ENCODE results near the gene MYBBP1A. TPM values are rescaled to one million over a fixed set of nuclear protein-coding genes. Genes with fewer than 3 reads are reported as not detected.

The MYBBP1A gene
- total and polyA plus RNA-seq, 9 of the 15 experiments (the other 6 are each of a cell fraction or from before 2014, with no cell fraction given): 2.0 to 114 (median 47.2) TPM

GRCh38 chr17:4601326-4601725, 46.1 kb upstream of the MYBBP1A start:
- H4K20me1 ChIP-seq (replicated peaks; ENCODE audit: control insufficient read depth, insufficient read depth, low read length): no peaks in the 10 kb centered on the region
- no peaks in the 10 kb centered on the region for H3K9me1 ChIP-seq (ENCODE audit: control insufficient read depth, insufficient read depth, low read length)
- no TSS peak for BruUV-seq (replicated peaks)
- no peaks in the 10 kb centered on the region for H3K36me3 ChIP-seq (ENCODE audit: control insufficient read depth, insufficient read depth, low read length)
- no peak for DNase-seq (ENCODE audit: extremely low read depth in 1 of 4, low spot score in 3 of 4)
- no peak overlapping the region for H3K27ac ChIP-seq (ENCODE audit: extremely low read depth, low read depth, low read length)
- no peaks in the 10 kb centered on the region for H3K9me3 ChIP-seq (replicated peaks; ENCODE audit: control insufficient read depth, insufficient read depth, low read depth, low read length)
- H2AFZ ChIP-seq (ENCODE audit: low read depth, low read length): no peak overlapping the region
- POLR2A ChIA-PET: no interaction called here
- peaks cover 3 to 76% of the 10 kb centered on the region in 2 experiments; a peak in 4 of 5 replicates for H3K27me3 ChIP-seq (ENCODE audit: control insufficient read depth in 2 of 2, insufficient read depth in 2 of 2, low read length in 2 of 2)
- in situ Hi-C loops (cut with MboI): no loop called here
- TF ChIP-seq E2F4 (CRISPR knock-in tag; IDR thresholded peaks at IDR 0.05; ENCODE audit: low read depth) (no peak), PBX2 (CRISPR knock-in tag; IDR thresholded peaks at IDR 0.05; ENCODE audit: low read depth) (no peak), PBX2 (tag; conservative IDR thresholded peaks at IDR 0.05; ENCODE audit: low read depth) (peak; percentile 31; the same call in 1 of the 2 replicates), CREB3L1 (IDR thresholded peaks at IDR 0.05; ENCODE audit: borderline replicate concordance, low read depth) (no peak), RREB1 (CRISPR knock-in tag; IDR thresholded peaks at IDR 0.05) (no peak)
- peaks cover 0 to 11% of the 10 kb centered on the region in 2 experiments; a peak in 3 of 5 replicates for H3K4me1 ChIP-seq (replicated peaks in 1 of 2; ENCODE audit: control insufficient read depth in 2 of 2, insufficient read depth in 2 of 2, low read length in 2 of 2)
- no peak for ATAC-seq
- FAIRE-seq: no peak
- H3K4me3 ChIP-seq: no peak overlapping the region
- no peaks in the 10 kb centered on the region for H3K79me2 ChIP-seq (ENCODE audit: control insufficient read depth, insufficient read depth, low read length)
- 3% methylated on average over 3 of the region's 4 CpGs for whole genome bisulfite sequencing (ENCODE audit: insufficient coverage, low coverage, missing lambda C conversion rate)
- H3K4me2 ChIP-seq (ENCODE audit: insufficient read depth, low read length): no peak overlapping the region
- H3K9ac ChIP-seq (ENCODE audit: insufficient read depth in 1 of 2, low read depth in 2 of 2, low read length in 2 of 2): no peak overlapping the region
- CTCF ChIA-PET (ENCODE audit: low intra/inter-chr PET ratio): no interaction called here
- intact Hi-C loops (cut with micrococcal nuclease): no loop called here

Measured in K562 (cell line).